Measurements from ENCODE around the gene CD2BP2.
"Not testable (repeated sequence)": the region's sequence is repeated elsewhere in the genome, so short reads cannot be mapped to it uniquely, and the experiment has no call there.

CD2BP2 gene

DNA sequence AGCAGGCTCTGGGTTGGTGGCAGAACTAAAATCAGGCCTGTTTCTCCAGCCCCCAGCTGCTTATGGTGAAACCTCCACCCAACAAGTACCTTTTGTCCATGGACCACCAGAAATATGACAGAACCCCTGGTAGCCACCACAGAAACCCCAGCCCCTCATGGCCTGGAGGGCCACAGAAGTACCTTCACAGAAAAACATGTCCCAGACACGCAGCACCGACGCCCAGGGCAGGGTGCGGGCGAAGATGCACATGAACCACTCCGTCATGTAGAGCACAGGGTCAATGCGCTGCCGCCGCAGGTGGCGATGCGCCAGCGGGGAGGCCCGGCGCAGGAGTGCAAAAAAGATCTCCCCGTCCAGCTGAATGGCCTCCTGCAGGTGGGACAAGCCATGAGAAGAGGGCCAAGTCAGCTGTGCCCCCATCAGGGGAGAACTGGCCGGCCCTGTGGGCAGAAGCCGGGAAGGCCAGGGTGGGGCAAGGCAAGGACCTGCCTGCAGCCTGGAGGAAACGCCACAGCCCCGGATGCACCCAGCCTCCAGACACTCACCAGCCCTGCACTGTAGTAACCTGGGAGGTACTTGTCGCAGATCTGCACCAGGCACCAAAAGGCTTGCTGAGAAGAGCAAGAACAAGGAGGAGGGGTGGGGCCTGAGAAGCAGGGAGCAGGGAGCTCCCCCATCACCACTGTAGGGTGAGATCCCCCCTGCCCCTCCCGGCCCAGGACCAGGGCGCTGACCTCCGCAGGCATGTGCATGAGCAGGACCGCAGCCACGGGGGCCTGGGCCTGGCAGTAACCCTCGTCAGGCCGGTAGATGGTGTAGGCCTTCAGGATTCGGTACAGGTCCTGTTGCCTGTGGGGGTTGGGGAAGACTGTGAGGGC, 4.1 kb upstream of the CD2BP2 start:
- no peak for DNase-seq (ENCODE audit: low spot score)

DNA sequence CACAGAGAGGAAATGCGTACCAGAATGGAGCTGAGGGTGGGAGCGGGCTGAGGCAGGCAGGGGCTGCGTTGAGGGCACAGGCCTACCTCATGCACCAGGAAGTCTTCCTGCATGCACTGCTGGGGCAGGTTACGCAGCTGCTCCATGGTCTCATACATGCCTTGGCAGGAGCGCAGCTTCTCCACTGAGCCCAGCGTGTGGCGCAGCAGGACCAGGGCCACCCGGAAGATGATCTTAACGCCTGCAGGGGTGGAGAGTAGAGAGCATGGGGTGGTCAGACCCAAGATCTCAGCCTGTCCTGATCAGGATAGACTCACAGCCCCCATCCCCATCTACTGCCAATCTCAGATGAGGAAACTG, 3.4 kb upstream of the CD2BP2 start:
- DNase-seq (ENCODE audit: low spot score), result no peak

DNA sequence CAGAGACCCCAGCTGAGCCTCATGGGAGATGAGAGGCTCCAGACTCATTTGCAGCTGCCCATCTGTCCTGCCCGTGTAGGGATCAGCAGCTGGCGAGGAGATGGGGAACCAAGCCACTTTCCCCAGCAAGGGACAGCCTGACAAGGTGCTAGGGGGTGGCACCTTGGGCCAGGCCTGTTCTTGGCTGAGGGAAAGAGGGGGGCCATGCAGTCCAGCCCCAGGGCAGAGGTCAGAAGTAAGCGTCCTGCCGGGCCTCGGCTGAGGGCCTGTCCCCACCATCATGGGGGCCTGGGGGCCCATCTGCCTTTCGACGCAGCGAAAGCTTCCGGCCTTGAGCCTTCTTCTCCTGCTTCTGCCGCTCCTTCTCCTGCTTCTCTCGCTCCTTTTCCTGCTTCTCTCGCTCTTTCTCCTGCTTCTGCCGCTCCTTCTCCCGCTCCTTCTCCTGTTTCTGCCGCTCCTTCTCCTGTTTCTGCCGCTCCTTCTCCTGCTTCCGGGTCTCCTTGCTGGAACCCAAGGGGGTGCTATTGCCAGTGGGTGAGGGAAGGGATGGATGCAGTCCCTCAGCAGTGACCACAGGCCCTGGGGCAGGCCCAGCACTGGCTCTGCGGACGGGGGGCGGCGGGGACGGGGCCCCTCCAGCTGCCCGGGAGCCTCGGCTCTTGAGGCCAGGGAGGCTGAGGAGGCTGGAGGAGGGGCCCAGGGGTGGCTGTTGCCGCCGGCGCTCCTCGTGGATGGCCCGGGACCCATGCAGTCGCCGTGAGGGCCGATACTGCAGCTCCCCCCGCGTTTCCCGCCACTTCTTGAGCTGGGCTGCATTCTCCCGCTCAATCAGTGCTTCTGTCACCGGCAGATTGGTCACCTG, 2.8 kb upstream of the CD2BP2 start:
- DNase-seq (ENCODE audit: low spot score), result no peak

DNA sequence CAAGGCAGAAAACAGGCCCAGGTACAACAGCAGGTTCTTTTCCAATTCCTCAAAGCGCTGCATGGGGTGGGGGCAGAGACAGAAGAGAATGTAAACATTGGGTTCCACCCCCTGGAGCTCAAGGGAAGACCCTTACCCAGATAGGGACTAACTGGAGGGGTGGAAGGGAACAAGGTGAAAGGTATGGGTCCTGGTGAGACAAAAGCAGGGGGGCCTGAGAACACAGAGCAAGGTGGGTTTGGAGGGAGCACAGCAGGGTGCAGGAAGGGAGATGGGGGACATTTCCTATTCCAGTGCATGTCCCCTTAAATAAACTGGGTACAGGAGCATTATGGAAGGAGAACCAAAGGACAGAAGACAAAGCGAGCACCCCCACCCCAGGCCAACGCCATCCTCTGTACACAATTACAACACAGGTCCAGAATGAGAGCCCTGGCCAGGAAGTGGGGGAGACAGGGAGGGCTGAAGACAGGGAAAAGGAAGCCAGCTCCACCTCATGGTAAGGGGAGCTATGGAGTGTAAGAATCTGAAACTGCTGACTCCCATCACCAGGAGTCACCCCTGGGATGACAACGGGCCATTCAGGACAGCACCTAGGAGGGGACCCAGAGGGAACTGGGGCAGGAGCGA, 2.1 kb upstream of the CD2BP2 start:
- no peak for DNase-seq (ENCODE audit: low spot score)

DNA sequence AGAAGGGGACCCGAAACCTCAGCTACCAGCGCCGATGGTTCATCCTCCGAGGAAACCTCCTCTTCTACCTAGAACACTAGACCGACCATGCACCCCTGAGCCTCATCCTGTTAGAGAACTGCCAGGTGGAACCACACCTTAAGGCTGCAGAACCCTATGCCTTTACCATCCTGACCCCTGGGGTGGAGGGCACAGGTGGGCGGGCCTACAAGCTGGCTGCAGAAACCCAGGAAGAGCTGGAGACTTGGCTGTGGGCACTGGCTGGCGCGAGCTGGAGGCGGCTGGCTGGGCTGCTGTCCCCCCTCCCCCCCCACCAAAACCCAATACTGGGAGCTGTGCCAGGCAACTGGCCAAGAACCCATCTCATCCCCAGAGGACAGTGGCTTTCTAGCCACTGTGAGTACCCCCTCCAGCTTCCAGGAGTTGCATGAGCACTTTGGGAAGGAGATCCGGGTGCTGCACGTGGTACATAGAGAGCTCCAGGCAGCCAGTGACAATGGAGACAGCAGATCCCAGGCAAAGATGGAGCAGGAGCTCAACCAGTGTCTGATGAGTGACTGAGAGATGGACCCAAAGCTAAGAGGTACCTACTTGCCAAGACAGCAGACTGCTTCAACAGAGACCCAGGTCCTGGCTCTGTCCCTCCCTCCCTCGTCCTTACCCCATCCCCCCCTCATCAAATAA, 1.4 kb upstream of the CD2BP2 start:
- no peak for DNase-seq (ENCODE audit: low spot score)

DNA sequence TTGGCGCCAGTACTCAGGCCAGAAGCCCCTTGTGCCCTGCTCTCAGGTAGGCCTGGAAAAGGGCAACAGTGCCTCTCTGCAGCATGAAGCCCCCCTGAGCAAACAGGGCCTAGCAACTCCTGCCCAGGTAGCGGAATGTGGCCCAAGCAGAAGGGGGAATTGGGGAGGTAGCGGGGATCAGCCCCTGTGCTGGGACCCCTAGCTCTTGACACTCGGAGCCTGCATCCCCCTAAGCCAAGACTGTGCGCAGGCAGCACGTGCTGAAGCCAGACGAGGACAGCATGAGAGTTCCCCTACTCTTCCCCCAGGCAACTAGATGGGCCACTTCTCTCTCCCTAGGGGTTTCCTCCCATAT, 823 bp upstream of the CD2BP2 start:
- DNase-seq (ENCODE audit: low spot score), result no peak

DNA sequence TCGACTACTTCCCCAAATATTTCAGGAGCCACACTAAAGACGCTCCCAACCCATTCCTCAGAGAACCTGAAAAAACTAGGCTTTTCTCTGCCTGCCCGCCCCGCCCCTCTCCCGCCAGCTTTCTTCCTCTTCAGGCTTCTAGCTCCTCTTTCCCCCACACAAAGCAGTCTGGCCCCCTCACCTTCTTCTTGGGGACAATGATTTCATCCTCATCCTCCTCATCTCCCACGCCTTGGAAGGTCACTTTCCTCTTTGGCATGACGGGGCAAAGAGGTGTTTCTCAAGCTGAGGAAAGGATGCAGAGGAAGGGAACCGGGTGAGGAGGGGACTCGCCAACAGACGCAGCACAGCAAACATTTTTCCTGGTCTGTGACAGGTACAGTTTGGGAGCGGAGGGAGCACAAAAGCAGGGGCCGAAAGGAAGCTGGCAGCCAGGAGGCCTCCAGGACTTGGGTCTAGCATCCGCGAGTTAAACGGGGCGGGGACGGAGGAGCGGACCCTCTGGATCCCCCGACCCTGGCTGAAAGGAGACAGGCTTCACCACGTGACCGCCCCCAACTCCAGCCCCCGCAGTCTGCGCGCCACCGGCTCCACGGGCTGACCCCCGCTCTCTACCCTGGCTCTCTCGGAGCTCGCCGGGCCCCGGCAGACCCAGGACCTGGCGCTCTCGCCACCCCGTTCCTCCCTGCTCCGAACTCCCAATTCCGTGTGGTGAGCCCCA, 525 bp downstream of the CD2BP2 start:
- no peak for DNase-seq (ENCODE audit: low spot score)

DNA sequence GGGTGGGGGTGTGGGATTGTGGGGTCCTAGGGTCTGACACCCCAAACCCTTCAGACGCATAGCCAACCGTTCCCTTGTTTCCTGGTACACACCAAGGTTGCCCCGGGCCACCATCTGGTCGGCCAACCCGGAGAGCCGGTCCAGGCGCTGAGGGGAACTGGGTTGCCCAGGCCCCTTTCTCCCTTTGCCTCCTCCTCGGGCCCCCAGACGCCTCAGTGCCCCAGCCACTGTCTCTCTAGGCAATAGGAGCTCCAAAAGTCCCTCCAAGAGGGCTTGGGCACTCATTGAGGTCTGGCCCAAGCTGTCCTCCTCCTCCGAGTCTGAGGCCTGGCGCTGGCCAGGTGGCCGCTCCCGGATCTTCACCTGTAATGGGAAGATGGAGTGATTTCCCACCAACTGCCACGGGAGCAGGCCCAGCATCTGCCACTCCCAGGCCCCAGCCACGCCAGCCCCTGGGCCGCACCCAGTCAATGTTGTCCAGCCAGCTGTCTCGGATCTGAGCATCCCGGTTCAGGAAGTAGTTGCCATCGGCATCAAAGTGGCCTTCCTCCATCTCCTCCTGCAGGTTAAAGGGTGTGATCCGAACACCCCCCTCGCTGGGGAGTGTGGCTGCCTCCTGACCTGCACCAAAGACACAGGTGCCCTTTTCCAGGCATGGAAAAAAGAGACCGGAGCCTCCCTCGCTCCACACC, 1.5 kb downstream of the CD2BP2 start:
- no peak for DNase-seq (ENCODE audit: low spot score)

DNA sequence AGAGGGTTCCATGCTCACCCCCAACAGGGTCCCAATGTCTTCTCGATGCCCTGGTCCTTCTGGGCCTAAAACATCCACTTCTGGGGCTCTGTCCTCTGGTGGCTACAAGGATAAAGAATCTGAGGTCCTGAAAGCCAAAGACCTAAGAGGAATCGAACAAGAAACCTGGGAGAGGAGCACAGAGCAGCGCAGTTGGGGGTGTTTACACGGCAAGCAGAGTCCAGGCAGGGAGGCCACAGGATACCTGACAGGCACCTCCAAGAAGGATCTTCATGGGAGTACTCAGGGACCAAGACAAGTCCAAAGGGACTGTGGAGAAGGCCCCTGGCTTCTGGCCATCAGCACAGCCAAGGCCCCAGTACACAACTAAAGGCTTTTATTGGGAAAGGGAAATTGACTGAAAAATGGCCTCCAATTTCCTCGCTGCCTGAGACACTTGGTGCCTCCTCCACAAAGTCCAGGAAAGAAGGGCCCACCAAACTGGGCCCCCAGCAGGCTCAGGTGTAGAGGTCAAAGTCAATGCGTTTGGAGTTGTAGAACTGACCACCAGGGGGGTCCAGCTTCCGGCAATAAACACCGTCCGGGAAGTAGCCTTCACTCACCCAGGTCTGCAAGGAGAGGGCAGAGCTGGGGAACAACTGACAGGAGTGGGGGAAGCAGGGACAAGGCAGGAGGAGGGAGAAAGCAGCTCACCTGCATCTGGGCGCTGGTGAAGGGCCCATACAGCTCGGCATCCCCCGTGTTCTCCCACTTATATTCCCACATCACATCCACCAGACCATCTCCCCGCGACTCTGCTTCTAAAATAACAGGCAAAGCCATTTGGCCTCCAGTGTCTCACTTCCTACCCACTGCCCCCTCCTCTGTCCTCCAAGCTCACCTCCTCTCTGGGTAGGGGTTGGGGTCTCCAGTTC, 2.4 kb downstream of the CD2BP2 start:
- no peak for DNase-seq (ENCODE audit: low spot score)

DNA sequence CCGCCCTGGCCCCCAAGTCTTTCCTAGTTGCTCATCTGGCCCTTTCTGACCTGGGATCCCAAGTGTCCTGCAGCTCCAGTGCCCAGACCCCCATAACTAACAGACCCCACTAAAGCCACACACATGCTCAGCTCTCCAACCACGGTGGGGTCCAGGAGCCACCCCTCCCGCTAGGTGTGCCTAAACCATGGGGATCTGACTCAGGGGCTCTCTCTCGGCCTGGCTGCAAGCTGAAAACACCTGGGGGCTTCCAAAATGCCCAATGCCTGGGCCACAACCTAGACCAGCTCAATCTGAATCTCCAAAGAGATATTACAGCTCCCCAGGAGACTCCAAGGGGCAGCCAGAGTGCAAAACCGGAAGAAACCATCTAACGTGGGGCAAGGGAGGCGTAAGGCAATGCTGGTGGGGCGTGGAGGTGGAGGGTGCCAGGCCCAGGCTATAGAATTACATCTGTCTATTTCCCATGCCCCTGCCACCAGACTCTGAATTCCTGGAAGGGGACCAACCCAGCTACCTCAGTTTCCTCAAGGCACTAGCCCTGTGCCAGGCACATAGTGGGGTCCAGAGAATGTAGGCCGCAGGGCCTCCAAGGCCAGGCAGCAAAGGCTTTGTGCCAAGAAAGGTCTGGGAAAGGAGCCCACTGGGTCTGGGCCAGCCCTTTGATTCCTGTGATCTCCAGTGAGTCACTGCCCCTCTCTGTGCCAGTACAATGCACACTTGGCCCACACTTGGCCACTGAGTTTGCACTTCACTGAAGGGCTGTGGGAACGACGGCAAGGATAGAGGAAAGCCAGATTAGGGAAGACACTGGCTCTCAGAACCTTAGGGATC, 3.3 kb downstream of the CD2BP2 start:
- no peak for DNase-seq (ENCODE audit: low spot score)

DNA sequence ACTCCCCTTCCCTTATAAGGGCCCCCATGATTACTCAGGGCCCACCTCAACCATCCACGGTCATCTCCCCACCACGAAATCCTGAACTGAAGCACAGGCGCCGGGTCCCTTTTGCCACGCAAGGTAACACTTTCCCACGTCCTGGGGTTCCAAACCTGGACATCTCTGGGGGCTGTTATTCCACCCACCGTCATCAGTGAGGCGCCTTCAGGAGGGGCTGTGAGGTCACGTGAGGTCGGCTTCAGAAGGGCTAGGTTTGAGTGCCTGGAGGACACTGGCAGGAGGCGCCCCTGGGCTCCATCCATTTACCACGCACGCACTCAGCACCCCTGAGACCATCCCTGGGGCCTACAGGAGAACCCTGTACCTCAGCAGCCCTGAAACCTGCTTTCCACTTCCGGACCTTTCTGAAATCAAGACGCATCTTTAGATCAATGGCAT, 4.1 kb downstream of the CD2BP2 start:
- no peak for DNase-seq (ENCODE audit: low spot score)

DNA sequence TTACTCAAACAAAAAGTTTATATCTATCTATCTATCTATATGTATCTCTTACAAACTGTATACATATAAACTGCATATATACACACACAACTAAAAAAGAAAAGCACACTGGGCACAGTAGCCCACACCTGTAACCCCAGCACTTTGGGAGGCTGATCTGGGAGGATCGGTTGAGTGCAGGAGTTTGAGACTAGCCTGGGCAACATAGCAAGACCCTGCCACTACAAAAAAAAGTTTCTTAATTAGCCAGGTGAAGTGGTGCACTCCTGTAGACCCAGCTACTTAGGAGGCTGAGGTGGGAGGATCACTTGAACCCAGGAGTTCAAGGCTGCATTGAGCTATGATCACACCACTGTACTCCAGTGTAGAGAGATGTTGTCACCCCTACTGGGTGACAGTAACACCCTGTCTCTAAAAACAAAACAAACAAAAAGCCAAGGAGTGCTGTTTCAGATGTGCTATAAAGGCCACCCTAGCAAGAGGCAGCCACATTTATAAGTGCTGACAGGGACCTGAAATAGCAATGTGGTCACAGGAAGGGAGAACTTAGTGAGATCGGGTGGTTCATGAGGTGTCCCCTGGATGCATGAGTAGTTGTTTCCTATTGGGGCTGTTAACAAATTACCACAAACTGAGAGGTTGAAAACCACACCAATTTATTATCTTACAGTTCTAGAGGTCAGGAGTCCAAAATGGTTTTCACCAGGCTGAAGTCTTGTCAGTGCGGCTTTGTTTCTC, 4.8 kb downstream of the CD2BP2 start:
- no peak for DNase-seq (ENCODE audit: low spot score)

DNA sequence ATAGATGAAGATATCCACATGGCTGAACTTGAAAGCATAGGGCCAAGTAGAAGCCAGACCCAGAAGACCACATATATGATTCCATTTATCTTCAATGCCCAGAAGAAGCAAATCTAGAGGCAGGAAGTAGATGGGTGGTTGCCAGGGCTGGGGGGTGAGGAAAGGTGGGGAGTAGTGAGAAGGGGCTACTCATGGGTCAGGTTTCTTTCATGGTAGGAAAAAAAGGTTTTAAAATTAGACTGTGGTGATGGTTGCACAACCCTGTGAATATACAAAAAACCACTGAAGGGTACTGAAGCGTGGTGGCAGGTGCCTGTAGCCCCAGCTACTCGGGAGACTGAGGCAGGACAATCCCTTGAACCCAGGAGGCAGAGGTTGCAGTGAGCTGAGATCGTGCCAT, 5.4 kb downstream of the CD2BP2 start:
- no peak for DNase-seq (ENCODE audit: low spot score)

DNA sequence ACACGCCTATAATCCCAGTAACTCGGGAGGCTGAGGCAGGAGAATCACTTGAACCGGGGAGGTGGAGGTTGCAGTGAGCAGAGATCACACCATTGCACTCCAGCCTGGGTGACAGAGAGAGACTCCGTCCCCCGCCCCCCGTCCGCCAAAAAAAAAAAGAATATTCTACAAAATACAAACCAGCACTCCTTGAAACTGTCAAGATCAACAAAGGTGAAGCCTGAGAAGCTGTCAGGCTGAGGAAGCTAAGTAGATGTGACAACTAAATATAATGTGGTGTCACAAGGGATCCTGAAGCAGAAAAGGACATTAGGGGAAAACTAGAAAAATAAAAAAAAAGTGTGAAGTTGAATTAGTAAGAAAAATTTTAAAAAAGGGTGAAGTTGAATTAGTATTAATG, 6.2 kb downstream of the CD2BP2 start:
- DNase-seq (ENCODE audit: low spot score), result no peak

DNA sequence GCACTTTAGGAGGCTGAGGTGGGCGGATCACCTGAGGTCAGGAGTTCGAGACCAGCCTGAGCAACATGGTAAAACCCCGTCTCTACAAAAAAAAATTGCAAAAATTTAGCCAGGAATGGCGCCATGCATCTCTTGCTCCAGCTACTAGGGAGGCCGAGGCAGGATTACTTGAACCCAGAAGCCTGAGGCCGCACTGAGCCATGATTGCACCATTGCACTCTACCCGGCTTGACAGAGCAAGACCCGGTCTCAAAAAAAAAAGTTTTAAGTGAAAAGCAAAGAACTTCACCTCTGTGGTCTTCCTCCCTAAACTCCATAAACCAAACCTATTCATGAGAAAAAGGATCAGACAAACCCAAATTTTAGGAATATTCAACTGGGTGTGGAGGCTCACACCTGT, 7.0 kb downstream of the CD2BP2 start:
- DNase-seq (ENCODE audit: low spot score), result no peak

DNA sequence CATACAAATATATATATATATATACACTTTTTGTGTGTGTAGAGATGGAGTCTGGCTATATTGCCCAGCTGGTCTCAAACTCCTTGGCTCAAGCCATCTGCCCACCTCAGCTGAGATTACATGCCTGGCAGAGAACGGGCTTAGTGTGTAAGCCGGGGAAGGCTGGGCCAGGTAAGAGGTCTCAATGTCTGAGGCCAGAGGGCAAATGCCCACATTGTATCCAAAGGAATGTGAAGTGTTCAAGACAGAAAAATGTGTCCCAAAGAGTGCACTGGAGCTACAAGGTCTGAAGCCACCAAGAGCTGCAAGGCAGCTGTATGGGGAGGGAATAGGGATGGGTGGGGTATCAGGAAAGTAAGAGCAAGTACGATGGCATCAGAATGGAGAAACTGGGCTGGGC, 8.8 kb downstream of the CD2BP2 start:
- no peak for DNase-seq (ENCODE audit: low spot score)

DNA sequence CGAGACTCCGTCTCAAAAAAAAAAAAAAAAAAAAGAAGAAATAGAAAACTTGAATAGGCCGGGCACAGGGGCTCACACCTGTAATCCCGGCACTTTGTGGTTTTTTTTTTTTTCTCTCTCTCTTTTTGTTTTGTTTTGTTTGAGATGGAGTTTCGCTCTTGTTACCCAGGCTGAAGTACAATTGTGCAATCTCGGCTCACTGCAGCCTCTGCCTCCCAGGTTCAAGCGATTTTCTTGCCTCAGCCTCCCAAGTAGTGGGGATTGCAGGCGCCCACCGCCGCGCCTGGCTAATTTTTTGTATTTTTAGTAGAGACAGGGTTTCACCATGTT, 11.7 kb downstream of the CD2BP2 start:
- not testable (repeated sequence) for DNase-seq (ENCODE audit: low spot score)

DNA sequence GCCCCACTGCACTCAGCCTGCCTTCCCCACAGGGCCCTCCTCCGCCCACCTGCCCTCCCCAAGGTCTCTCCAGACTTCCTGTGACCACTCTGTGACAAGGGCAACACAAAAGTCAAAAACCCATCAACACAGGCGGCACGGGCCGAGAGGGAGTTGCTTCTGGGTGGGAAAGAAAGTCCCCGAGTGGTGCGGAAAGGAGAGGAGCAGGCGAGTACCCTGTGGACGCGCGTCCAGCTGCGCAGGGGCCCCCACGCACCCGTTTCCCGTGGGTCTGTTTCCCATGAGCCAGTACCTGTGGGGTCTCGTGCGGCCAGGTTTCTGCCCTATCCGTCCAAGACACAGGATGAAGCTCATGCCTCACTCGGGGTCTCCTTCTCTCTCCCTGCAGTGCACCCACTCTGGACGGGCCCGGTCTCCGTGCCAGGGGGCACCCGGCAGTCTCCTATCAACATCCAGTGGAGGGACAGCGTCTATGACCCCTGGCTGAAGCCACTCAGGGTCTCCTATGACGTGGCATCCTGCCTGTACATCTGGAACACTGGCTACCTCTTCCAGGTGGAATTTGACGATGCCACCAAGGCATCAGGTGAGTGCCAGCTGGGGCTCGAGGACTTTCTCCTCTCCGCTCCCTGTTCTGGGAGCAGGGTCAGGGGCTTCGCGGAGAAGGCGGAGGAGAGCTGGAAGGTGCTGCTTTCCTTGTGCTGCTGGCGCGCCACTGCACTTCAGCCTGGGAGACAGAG, 12.2 kb downstream of the CD2BP2 start:
- DNase-seq (ENCODE audit: low spot score), result no peak
